IMR-90 (cell line): ENCODE data around the gene PEX19.

Experiments
- BHLHE40 ChIP-seq: fragments of 150-350 bp; IDR thresholded peaks from 2 replicates; pipeline ENCODE4 v1.6.1; 2016; ENCODE audit warnings: mild to moderate bottlenecking, low read depth, low read length
- CTCF ChIP-seq: conservative IDR thresholded peaks from 2 replicates; pipeline ENCODE4 v1.5.1; 2012; ENCODE audit warnings: mild to moderate bottlenecking, low read depth, low read length, improper control_type of control experiment
- MAFK ChIP-seq: IDR thresholded peaks from 2 replicates; pipeline ENCODE4 v1.6.1; 2012; ENCODE audit warnings: low read depth, low read length, improper control_type of control experiment
- MXI1 ChIP-seq: IDR thresholded peaks from 2 replicates; pipeline ENCODE4 v1.6.1; 2012; ENCODE audit warnings: low read depth, mild to moderate bottlenecking, low read length, moderate library complexity, borderline replicate concordance
- POLR2A ChIP-seq: IDR thresholded peaks from 2 replicates; pipeline ENCODE4 v1.6.1; 2012; ENCODE audit warnings: mild to moderate bottlenecking, low read depth, low read length
- RAD21 ChIP-seq: IDR thresholded peaks from 2 replicates; pipeline ENCODE4 v1.6.1; 2012; ENCODE audit warnings: low read length, improper control_type of control experiment
- RCOR1 ChIP-seq: IDR thresholded peaks from 2 replicates; pipeline ENCODE4 v1.6.1; 2012; ENCODE audit warnings: mild to moderate bottlenecking, low read length, improper control_type of control experiment; ENCODE audit not compliant: insufficient replicate concordance
- RFX5 ChIP-seq: IDR thresholded peaks from 2 replicates; pipeline ENCODE4 v1.8.0; 2012; ENCODE audit warnings: low read depth, mild to moderate bottlenecking, low read length, moderate library complexity

- TF ChIP-seq CTCF (no peak), RCOR1 (no peak), POLR2A (no peak), RAD21 (no peak), MXI1 (no peak), MAFK (no peak), BHLHE40 (no peak), RFX5 (no peak)
These were observed 37.9 kb downstream of the PEX19 start for GRCh38 chr1:160247053-160247452.
